GM18508 (cell line): ENCODE measurements around the gene PRKCA.

ENCODE experiments used
- ATAC-seq: cut with Tn5 transposase; IDR thresholded peaks from one replicate; pipeline ENCODE4 v1.9.1; 2021; ENCODE audit warnings: moderate number of reproducible peaks; ENCODE audit not compliant: insufficient read depth, unreplicated experiment

The PRKCA gene

DNA sequence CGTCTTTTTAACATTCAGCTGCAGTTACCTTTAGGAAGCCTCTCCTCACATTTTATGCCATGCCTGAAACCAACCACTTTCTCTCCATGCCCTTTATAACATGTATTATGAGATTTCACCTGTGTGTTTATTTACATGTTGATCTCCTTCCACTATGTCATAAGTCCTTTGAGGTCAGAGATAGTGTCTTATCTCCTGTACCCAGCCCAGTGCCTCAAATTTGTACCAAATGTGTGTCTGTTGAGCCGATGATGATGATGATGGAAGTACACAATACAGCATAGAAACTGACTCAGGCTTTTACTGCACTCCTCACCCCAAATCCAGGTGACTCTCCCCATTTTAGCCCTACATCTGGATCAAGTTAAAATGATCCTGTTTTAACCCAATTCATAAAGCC is 353.0 kb downstream of the PRKCA start:
- no peak for ATAC-seq

DNA sequence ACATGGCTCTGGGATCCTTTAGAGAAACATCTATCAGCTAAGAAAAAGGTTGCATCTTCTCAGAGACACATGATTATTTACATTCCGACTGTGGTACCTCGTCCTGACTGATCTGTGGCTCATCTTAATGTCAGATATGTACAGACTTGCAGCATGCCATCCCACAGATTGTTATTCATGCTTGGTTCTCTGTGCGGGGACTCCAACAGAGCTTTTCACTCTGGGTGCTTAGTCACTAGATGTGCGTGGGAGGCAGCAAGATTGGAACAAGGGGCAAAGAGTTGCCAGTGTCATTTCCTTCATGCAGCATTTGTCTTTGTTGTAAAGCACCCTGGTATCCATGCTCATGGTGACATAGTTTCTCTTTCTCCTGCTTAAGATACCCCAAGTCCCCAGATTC is 353.4 kb downstream of the PRKCA start:
- ATAC-seq, result no peak

DNA sequence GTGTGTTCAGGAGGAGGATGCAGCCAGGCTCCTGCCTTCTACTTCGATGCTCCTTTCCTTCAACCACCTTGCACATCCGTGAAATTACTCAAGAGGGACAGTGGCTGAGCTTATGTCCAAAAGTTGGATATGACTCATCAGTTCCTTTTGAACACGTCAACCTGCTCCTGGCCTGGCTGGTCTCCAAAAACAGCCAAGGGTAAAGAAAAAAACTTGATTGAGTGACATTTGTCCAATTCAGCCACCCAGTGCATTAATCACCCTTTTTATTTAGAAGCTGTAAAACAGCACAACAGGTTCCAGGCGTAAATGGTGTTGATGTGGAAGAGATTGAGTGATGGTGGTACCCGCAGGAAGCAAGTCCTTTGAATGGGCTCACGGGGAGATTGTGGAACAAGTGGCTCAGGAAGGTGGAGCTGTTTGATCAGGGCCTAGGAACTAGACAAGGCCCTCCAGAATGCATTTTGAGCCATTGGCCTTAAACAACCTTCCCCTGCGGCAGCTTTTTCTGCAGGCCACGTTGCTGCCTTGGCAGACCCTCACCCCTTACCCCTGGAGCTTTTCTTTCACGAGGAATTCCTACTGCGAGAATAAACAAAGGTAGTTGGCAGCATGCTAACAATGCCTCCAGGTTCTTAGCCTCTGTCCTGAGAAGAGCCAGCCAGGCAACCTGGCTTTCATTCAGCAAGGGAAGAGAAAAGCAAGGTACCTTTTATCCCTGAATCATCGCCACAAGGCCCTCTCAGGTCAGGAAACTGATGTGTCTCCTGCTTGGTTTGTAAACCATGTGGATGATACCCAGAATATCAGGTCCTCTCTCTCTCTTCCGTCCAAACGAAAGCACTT is 359.2 kb downstream of the PRKCA start:
- no peak for ATAC-seq

DNA sequence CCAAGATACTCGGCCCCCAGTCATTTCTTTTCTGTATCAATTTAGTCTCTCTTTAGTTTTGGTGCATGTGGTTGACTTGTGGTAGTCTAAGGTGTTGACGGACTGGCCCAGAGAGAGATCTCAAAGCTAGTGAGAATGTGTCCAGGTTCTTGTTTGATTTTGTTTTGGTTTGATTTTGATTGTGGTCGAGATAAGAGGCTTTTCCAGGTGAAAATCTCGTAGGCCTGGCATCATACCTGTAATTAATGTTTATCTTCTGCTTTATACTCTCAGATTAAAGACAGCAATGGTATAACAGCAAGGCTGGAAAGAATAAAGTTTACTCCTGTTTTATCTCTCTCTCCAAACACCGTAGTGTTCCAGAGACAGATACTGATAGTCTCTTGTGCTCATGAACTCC is 360.1 kb downstream of the PRKCA start:
- ATAC-seq, result no peak

DNA sequence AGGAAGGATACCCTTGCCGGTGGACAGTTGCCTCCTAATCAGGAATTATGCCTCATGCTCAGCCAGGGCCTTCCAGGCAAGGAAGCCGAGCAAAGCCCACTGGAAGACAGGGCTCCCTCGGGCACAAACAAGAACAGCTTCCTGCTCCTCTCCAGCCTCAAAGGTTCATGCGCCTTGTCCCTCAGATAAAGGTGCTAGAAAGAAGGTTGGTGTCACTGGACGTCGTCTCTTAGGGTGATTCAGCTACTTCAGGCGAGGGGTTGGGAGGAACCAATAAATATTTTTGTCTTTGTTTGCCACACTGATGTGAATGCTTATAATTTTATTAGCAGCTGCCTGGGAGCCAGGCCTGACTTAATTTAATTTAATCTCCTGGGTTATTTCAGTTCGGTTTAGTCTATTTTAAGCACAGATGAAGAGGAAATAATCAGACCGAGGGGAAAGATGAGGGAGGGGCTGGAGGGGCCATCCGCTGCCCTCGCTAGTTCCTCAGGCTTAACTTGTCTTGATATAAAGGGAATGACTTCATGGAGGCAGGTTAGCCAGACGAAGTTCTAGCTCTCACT is 360.7 kb downstream of the PRKCA start:
- ATAC-seq, result no peak

DNA sequence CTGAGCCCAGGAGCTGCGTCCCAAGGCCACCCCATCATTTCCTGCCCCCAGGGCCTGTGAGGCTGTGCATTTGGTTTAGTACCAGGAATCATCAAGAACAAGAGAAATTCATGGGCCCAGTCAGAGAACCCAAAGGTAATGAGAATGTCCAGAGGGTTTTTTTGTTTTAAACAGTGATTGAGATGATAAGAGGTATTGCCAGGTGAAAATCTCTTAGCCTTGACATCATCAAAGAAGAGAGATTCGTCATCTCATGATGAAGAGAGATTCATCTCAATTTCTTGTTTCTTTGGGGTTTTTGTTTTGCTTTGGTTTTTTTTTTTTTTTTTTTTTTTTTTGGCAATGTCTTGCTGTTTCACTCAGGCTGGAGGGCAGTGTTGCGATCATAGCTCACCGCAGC is 361.9 kb downstream of the PRKCA start:
- no peak for ATAC-seq

DNA sequence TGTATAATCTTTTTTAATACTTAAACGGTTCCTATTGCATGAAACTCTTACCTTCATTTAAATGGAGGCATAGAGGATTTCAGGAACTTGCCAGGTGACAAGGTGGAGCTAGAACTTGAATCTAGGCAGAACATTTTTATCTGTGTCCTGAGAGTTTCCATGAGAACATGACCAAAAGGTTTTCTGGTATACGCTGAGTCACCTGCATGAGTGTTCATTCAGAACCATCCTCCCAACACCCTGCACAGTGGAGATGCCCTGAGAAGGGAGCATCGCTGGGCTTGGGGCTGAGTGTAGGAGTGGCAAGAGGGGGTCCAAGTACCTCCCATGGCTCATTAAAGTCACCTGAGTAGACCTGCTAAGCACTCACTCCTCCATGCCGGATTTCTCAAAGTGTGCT is 362.8 kb downstream of the PRKCA start:
- no peak for ATAC-seq

DNA sequence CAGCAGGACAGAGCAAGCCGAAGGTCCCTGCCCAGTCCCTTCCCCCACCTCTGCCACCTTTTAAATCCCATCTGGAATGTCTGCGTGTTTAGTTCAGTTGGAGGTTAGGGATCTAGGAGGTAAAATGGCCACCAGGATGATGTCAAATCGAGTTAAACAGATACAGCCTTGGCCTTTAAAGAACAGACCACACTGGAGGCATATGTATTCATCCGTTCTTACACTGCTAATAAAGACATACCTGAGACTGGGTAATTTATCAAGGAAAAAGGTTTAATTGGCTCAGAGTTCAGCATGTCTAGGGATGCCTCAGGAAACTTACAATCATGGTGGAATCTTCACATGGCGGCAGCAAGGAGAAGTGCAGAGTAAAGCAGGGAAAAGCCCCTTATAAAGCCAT is 364.7 kb downstream of the PRKCA start:
- no peak for ATAC-seq

DNA sequence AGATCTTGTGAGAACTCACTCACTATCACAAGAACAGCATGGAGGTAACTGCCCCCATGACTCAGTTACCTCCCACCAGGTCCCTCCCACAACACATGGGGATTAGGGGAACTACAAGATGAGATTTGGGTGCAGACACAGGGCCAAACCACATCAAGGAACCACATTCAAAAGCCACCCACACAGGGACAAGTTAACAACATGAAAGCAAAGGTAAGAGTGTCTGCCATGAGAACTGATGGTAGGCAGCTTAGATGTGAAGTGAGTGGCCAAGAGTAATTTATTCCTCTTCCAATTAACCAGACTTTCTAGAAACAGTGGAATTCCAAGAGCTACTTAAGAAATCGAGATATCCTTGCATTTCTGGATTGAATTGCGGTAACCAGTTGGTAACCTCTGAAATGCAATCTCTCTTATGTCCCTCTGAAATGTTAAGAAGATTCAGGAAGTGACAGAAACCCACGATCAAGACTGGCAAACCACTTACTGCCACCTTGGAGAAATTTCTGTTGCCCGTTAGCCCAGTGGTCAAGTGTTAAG is 365.1 kb downstream of the PRKCA start:
- no peak for ATAC-seq

DNA sequence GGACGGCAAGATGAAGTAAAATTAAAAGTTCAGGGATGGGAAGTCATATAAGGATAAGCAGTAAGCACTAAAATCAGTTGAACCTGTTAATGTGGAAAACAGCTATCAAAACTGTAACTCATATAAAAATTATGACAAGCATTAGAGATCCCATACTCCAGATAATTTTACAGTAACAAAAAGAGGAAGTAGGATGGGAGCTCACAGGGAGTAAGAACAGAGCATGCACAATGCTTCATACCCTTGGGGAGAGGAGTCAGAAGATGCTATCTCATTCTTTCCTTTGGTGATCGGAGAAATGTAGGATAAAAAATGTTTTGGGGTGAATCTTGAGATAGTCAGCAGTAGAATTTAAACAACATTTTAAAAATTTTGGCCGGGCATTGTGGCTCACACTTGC is 367.8 kb downstream of the PRKCA start:
- ATAC-seq, result no peak

DNA sequence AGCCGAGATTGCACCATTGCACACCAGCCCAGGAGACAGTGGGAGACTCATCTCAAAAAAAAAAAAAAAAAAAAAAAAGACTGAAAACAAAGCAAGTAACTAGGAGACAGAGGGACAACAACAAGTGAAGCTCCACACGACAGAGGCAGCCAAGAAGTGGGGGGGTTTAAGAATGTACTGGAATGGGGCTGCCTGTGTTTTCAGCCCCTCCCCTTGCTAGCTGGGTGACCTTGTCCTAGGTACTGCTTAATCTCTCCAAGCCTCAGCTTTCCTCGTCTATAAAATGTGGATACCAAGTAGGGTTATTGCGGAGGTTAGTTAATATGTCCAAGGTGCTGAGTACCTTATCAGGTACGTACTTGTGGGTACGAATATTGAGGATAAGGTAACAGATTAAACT is 368.7 kb downstream of the PRKCA start:
- ATAC-seq, result no peak

DNA sequence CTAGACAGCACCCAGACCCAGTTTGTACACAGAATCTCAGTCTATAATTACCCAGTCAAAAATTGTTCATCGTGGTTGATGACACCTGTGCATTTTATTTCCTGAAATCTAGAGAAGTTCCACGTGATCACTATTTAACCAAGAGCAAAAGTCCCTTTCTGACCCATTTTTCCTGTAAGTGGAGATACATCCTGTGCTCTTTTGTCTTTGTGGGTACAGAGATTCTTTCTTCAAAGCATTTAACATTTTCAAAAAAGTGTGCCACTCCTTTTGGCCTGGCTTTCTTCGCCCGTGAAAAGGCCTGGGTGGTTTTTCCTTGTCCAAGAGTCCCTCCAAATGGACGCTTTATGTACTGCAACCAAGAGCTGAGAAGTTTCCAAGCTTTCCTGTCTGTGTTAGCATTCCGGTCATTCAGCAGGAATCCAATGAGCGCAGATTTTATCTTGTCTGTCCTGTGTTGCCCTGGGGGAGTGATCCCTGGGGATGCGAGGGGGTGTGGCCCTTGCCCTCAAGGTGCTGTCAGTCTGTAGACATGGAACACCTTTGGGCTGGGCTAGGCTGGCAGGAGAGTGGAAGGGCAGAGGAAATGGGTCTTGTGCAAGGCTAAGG is 371.4 kb downstream of the PRKCA start:
- ATAC-seq, result no peak

DNA sequence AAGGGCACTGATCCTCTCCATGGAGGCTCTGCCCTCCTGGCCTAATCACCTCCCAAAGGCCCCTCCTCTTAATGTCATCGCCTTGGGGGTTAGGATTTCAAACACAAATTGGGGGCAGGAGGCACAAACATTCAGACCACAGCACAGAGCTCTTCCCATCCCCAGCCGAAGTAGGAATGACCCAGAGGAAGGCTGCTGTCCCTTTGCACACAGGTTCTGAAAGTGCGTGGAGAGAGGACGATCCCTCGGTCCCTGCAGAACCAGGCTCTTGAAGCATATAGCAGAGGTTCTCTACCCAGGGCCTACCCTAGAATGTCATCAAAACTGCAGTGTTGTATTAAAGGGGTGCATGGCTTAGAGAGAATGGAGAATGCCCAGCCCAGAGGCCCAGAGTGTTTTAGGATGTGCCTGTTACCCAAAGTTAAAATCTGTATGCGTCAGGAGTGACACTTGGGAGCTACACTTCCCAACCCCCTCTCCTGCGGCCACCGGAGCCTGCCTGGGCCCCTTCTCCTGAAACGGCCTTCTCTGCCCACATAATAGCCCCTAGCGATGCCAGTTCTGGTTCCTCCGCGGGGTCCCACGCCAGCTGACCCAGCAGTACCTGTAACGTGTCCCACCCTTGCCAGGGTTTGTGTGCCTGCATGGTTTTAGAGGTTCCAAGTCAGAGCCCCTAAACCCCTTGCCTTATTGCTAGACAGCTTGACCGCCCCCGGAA is 373.0 kb downstream of the PRKCA start:
- ATAC-seq, result no peak

DNA sequence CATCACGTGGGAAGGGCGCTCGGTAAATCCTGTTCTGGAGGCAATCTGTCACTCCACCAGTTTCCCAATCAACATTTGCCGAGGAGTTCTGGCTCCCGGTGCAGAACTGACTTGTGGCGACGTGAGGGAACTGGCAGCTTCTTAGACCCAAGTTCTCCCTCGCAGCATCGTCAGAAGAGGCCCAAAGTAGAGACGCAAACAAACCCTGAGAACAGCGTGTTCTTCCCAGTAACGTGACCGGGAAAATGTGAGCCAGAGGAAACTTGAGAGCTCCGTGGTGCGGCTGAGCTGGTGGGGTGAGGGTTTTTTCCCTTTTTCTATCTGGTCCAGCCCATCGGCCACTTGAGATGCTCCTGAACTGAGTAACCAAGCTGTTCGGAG is 373.6 kb downstream of the PRKCA start:
- ATAC-seq, result no peak

DNA sequence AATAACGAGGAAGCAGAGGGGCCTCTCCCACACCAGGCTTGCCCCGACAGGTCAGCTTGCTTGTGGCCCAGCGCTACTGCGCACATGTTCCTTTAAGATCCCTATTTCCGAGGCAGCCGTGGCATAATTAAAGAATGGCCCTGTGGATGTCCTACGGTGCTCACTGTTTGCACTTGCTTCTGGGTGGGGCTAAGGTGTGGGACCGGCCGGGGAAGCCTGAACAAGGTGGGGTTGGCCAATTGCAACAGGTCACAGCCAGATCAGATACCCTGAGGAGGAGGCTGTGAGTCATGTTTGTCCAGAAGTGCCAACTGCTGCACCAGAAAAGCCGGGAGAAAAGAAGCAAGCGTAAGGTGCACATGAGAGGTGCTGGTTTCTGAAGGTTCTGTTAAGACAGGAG is 374.0 kb downstream of the PRKCA start:
- ATAC-seq, result no peak

DNA sequence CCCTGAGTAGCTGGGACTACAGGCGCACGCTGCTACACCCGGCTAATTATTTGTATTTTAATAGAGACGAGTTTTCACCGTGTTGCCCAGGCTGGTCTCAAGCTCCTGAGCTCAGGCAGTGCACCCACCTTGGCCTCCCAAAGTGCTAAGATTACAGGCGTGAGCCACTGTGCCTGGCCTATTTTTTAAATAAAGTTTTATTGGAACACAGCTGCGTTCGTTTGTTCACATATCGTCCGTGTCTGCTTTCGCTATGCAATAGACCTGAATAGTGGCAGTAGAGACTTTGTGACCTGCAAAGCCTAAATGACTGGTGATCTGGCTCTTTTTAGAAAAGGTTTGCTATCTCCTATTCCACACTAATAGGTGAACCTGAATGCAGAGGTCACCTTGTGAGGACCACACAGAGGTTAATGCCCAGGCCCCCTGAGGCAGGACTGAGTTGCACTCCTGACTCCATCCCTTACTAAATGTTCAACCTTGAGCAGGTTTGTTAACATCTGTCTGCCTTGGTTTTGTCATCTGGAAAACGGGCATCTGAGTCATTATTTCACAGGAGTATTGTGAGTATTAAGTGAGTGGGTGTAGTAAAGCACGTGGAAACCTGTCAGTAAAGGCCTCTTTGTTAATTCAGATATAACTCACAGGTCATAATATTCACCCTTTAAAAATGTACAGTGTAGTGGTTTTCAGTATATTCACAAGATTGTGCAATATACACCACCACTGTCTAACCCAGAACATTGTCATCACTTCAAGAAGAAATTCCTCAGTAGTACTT is 375.0 kb downstream of the PRKCA start:
- ATAC-seq, result no peak

DNA sequence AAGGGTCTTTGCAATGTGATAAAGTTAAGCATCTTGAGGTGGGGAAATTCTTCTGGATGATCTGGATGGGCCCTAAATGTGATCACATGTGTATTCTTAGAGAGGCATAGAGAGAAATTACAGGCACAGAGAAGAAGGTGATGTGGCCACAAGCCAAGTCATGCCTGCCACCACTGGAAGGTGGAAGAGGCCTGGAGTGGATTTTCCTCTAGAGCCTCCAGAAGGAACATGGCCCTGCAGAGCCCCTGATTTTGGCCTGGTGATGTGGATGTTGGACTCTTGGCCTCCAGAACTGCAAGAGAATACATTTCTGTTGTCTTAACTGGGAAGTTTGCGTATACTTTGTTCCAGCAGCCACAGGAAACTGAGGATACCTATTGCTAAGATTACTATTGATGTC is 375.6 kb downstream of the PRKCA start:
- no peak for ATAC-seq

DNA sequence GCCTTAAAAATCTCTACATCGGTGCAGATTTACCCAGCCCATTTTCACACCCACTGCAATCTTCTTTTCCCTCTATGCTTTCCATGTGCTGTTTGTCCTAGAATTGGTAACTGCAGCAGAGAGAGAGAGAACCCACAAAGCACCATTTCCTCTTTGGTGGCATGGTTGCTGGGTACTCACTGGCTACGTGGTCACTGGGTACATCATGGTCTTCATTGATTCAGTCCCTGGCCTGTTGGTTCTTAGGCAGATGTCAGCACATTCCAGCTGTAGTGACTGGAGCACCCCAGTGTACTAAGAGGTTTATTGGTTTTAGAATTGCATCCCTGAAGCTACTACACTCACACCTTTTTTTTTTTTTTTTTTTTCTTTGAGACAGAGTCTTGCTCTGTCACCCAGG is 376.4 kb downstream of the PRKCA start:
- no peak for ATAC-seq

DNA sequence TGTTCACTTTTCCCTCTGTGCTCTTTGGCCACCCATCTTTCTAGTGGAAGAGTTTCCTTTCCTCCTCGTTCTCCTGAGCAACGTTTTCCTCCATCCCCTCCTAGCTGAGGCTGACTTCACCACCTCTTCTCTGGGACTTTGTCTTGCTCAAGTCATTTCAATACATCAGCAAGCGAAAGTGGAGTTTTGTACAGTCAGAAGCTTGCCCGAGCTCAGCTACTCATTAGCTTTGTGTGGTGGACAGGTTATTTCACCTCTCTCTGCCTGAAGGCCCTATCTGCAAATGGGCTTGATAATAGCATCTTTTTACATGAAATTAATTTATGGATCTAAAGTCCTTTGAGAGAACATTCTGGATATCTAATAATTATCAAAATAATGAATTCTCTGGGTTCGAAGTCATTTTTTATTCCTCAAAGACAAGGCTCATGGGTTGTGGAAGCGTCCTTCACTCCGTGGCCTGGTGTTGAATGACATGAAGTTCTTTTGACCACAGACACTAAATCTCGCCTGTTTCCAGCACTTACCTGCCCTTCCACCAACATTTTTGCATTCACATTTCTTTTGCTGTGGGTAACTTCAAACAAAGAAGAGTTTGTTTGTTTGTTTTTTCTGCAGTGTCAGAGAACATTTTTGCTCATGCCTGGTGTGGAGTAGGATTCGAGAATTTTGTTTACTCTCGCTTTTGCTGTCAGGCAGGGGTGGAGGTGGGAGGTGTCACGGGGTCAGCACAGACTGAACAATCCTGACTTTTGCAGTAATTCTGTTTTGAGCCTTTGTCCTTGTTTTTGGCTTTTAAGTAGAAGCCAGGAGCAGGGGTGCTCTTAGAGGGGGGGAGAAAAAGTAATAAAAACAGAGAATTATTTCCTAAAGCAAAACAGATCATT is 377.5 kb downstream of the PRKCA start:
- no peak for ATAC-seq
